Measurements from ENCODE around the gene ADGRL3.
"Not testable (repeated sequence)": the region's sequence is repeated elsewhere in the genome, so short reads cannot be mapped to it uniquely, and the experiment has no call there.

Gene ADGRL3

GRCh38 chr4:61207156-61207555 is 7.0 kb downstream of the ADGRL3 start:
- DNase-seq: not testable (repeated sequence)

GRCh38 chr4:61210186-61210939 is 10.2 kb downstream of the ADGRL3 start:
- DNase-seq: no peak

- DNase-seq: no peak
Observed at GRCh38 chr4:61211781-61212180, 11.7 kb downstream of the ADGRL3 start.

- DNase-seq: no peak
Observed at GRCh38 chr4:61212788-61213187, 12.7 kb downstream of the ADGRL3 start.

GRCh38 chr4:61214680-61215079 is 14.6 kb downstream of the ADGRL3 start:
- no peak for DNase-seq

- no peak for DNase-seq
Observed at GRCh38 chr4:61217222-61217621, 17.1 kb downstream of the ADGRL3 start.

GRCh38 chr4:61220556-61220955 is 20.4 kb downstream of the ADGRL3 start:
- DNase-seq: no peak

- DNase-seq: no peak
Observed at GRCh38 chr4:61223385-61223784, 23.3 kb downstream of the ADGRL3 start.

GRCh38 chr4:61224573-61224972 is 24.4 kb downstream of the ADGRL3 start:
- no peak for DNase-seq

GRCh38 chr4:61225656-61226055 is 25.5 kb downstream of the ADGRL3 start:
- no peak for DNase-seq

- no peak for DNase-seq
Observed at GRCh38 chr4:61231421-61231820, 31.3 kb downstream of the ADGRL3 start.

GRCh38 chr4:61239250-61239649 is 39.1 kb downstream of the ADGRL3 start:
- no peak for DNase-seq

GRCh38 chr4:61243962-61244361 is 43.8 kb downstream of the ADGRL3 start:
- no peak for DNase-seq

- DNase-seq: no peak
Observed at GRCh38 chr4:61245069-61245714, 45.1 kb downstream of the ADGRL3 start.

- no peak for DNase-seq
Observed at GRCh38 chr4:61246034-61246433, 45.9 kb downstream of the ADGRL3 start.

- DNase-seq: no peak
Observed at GRCh38 chr4:61248705-61249104, 48.6 kb downstream of the ADGRL3 start.

- no peak for DNase-seq
Observed at GRCh38 chr4:61251129-61251528, 51.0 kb downstream of the ADGRL3 start.

GRCh38 chr4:61254406-61254805 is 54.3 kb downstream of the ADGRL3 start:
- no peak for DNase-seq

GRCh38 chr4:61273233-61273632 is 73.1 kb downstream of the ADGRL3 start:
- no peak for DNase-seq

GRCh38 chr4:61274286-61274685 is 74.2 kb downstream of the ADGRL3 start:
- no peak for DNase-seq

- no peak for DNase-seq
Observed at GRCh38 chr4:61275241-61275640, 75.1 kb downstream of the ADGRL3 start.

- DNase-seq: no peak
Observed at GRCh38 chr4:61276029-61276428, 75.9 kb downstream of the ADGRL3 start.

- no peak for DNase-seq
Observed at GRCh38 chr4:61277785-61278760, 77.9 kb downstream of the ADGRL3 start.

Data from effector CD8-positive, alpha-beta T cell (primary cell).